ENCODE data around the gene CDHR5.

The CDHR5 gene

DNA sequence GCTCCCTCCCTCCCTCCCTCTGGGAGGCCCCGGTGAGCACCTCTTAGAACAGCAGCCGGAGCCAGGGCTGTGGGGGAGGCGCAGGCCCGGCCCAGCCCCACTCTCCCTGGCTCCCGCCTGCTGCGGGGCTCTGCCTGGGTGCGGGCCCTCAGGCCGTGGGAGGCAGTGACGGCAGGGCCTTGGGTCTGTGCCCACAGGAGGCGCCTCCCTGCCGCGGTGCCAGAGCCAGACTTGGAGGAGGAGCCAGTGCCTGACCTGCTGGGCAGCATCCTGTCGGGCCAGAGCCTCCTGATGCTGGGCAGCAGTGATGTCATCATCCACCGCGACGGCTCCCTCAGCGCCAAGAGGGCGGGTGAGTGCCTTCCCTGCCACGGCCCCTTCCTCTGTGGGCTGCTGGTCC lies 18.5 kb downstream of the CDHR5 start:
- no peaks in the 10 kb centered on the region for H3K4me1 Mint-ChIP-seq
- H3K4me3 Mint-ChIP-seq = no peak overlapping the region
- H3K27me3 Mint-ChIP-seq (ENCODE audit: low read depth) = no peaks in the 10 kb centered on the region
- TF ChIP-seq, protein P1, sequence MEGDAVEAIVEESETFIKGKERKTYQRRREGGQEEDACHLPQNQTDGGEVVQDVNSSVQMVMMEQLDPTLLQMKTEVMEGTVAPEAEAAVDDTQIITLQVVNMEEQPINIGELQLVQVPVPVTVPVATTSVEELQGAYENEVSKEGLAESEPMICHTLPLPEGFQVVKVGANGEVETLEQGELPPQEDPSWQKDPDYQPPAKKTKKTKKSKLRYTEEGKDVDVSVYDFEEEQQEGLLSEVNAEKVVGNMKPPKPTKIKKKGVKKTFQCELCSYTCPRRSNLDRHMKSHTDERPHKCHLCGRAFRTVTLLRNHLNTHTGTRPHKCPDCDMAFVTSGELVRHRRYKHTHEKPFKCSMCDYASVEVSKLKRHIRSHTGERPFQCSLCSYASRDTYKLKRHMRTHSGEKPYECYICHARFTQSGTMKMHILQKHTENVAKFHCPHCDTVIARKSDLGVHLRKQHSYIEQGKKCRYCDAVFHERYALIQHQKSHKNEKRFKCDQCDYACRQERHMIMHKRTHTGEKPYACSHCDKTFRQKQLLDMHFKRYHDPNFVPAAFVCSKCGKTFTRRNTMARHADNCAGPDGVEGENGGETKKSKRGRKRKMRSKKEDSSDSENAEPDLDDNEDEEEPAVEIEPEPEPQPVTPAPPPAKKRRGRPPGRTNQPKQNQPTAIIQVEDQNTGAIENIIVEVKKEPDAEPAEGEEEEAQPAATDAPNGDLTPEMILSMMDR (IDR thresholded peaks at IDR 0.05; ENCODE audit: unreplicated experiment in 3 of 3) = no peak
- no peaks in the 10 kb centered on the region for H3K9me3 Mint-ChIP-seq
- H3K36me3 Mint-ChIP-seq (ENCODE audit: low read depth) = peaks cover 49% of the 10 kb centered on the region
- no peak overlapping the region for H3K27ac Mint-ChIP-seq

DNA sequence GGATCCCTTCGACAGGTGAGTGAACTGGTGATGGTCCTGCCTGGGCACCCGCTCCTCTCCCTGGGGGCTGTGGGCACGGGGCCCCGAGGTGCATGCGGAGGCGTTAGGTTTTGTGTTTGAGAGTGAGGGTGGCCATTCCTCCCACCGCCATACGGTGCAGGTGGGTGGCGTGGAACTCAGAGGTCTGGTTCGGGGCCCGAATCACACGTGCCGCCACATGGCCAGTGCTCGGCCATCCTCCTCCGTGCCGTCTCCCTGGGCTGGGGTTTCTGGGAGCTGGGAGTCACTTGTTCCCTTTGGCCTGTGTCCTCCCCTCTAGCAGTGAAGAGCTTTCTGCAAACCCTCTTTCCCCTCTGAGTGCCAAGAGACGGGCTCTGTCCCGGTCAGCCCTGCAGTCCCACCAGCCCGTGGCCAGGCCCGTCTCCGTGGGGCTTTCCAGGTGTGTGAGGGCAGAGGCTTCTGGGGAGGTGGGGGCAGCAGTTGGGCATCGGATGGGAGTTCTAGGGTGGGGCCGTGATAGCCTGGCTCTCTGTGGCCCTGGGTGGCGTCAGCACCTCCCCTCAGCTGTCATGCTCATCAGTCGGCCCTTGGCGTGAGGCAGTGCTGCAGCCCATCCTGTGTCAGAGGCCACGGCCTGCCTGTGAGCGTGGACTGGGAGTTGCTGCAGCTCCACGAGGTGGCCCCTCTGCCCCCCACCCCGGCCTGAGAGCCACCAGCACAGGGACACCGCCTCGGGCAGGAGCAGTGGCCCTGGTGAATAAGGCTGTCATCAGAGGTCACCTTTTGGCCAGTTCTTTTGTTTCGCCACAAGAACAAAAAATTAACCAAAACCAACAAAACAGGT lies 19.2 kb downstream of the CDHR5 start:
- Mint-ChIP-seq H3K27me3 (ENCODE audit: low read depth) (no peaks in the 10 kb centered on the region), H3K36me3 (ENCODE audit: low read depth) (peaks cover 45% of the 10 kb centered on the region), H3K4me1 (no peaks in the 10 kb centered on the region), H3K4me3 (no peak overlapping the region), H3K27ac (no peak overlapping the region), H3K9me3 (no peaks in the 10 kb centered on the region)
- TF ChIP-seq, protein P1 (IDR thresholded peaks at IDR 0.05; ENCODE audit: unreplicated experiment in 3 of 3) = no peak

- Mint-ChIP-seq H3K27ac (no peak overlapping the region), H3K36me3 (ENCODE audit: low read depth) (peaks cover 48% of the 10 kb centered on the region), H3K9me3 (no peaks in the 10 kb centered on the region), H3K4me1 (no peaks in the 10 kb centered on the region), H3K4me3 (no peak overlapping the region), H3K27me3 (ENCODE audit: low read depth) (no peaks in the 10 kb centered on the region)
- TF ChIP-seq, protein P1 (IDR thresholded peaks at IDR 0.05; ENCODE audit: unreplicated experiment in 3 of 3) = no peak
These were observed 21.6 kb downstream of the CDHR5 start for GRCh38 chr11:603154-603553.

DNA sequence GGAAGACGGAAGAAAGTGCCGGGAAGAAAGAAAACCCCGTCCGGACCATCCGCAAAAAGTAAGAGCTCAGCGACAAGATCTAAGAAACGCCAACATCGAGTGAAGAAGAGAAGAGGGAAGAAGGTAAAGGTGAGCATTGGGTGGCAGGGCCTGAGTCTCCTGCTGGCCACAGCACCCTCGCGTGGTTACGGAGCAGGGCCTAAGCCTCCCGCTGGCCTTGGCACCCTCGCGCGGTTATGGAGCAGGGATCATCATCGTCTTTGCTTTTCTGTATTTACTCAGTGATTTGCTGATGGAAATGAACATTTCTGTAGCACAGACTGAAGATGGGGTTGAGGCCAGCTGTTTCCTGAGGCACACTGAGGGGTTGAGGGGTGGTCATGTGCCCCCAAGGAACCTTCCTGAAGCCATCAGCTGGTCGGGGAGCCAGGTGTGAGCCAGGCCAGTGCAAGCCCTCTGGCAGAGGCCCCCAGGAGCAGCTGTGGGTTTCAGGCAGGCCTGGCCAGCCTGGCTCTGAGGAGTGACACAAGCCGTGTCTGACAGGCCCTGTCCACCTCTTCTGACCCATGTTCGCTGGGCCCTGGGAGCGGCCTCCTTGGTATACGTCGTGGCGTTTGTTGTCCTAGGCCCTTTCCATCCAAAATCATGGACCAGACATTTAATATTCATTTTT lies 23.0 kb downstream of the CDHR5 start:
- H3K4me3 Mint-ChIP-seq = no peak overlapping the region
- peaks cover 48% of the 10 kb centered on the region for H3K36me3 Mint-ChIP-seq (ENCODE audit: low read depth)
- H3K4me1 Mint-ChIP-seq = no peaks in the 10 kb centered on the region
- H3K9me3 Mint-ChIP-seq = no peaks in the 10 kb centered on the region
- H3K27me3 Mint-ChIP-seq (ENCODE audit: low read depth) = no peaks in the 10 kb centered on the region
- TF ChIP-seq, protein P1 (IDR thresholded peaks at IDR 0.05; ENCODE audit: unreplicated experiment in 3 of 3) = no peak
- no peak overlapping the region for H3K27ac Mint-ChIP-seq

- Mint-ChIP-seq H3K4me3 (no peak overlapping the region), H3K27ac (no peak overlapping the region), H3K9me3 (no peaks in the 10 kb centered on the region), H3K4me1 (no peaks in the 10 kb centered on the region), H3K36me3 (ENCODE audit: low read depth) (peaks cover 41% of the 10 kb centered on the region), H3K27me3 (ENCODE audit: low read depth) (no peaks in the 10 kb centered on the region)
- TF ChIP-seq, protein P1 (IDR thresholded peaks at IDR 0.05; ENCODE audit: unreplicated experiment in 3 of 3) = no peak
These were observed 26.6 kb downstream of the CDHR5 start for GRCh38 chr11:598005-598680.
